GM12873 (cell line): ENCODE measurements around the gene FDXR.

ENCODE experiments used
- TF ChIP-seq, protein P1 (sequence below): IDR thresholded peaks from 2 replicates; pipeline ENCODE4 v1.5.1; 2012; ENCODE audit warnings: low read depth, mild to moderate bottlenecking, moderate library complexity, low read length, control low read depth; ENCODE audit not compliant: insufficient read depth; ENCODE audit errors: missing control alignments

Gene FDXR

DNA sequence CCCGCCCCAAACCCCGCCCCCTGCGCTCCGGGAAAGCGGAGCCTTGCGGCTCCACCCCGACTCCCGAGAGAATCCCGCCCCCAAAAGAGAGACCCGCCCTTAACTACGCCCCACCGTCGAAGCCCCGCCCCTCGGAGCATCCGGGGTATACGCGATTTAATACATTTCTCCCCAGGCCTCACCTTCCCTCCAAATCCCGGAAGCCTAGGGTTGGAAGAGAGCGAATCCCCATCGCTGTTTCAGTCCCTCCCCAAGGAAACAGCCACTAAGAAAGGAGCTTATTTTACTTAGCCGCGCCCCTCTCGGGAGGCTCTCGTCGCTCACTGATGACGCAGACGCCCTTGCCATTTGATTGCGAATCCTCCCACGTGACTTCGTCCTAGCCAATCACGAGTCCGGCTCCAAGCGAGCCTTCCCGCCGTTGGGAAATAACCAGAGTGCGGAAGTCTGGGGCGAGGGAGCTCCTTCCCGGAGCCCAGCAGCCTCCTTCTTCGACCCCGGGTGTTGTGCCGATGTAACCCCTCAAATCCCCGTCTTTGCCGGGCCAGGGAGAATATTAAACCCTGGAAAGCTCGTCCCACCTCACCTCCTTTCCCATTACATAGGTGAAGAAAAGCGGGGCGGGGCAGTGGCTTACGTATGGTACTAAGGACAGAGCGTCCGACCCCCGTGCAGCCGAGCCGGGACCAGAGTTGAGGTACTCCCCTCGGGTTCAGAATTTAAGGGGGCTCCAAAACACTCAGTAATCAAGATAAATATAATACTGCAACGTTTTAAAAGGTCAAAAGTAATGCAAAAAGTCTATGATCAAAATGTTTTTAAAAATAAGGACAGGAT lies 461 bp upstream of the FDXR start:
- TF ChIP-seq, protein P1, sequence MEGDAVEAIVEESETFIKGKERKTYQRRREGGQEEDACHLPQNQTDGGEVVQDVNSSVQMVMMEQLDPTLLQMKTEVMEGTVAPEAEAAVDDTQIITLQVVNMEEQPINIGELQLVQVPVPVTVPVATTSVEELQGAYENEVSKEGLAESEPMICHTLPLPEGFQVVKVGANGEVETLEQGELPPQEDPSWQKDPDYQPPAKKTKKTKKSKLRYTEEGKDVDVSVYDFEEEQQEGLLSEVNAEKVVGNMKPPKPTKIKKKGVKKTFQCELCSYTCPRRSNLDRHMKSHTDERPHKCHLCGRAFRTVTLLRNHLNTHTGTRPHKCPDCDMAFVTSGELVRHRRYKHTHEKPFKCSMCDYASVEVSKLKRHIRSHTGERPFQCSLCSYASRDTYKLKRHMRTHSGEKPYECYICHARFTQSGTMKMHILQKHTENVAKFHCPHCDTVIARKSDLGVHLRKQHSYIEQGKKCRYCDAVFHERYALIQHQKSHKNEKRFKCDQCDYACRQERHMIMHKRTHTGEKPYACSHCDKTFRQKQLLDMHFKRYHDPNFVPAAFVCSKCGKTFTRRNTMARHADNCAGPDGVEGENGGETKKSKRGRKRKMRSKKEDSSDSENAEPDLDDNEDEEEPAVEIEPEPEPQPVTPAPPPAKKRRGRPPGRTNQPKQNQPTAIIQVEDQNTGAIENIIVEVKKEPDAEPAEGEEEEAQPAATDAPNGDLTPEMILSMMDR: no peak

DNA sequence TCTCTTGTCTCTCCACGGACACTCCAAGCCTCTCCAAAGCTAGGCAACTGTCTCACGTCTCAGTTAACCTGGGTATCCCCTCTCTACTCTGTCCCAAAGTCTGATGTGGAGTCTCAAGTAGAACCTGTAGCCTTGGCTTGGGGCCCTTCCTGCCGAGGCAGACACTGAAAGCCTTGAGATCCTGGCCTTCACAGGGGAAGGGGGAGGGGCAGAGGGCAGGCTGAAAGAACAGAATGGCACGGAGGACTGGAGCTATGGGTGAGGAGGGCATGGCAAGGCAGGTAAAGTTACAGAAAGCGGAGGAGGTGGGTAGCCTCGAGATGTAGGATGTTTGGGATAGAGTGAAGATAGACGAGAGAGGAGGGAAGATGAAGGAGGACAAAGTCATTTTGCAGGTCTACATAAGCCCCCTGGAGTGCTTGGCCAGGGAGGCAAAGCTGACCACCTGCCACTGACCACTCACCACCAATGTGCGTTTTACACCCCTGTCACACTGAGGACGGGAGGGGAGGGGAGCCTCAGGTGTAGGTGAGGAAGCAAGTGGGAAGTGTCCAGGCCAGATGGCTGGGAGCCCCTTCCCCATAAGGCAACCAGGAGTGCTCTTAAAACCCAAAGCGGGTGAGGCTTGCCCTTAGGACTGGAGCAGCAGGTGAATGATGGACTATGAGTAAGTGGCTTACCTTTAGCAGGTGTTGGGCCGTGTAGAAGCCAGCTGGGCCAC lies 1.3 kb downstream of the FDXR start:
- TF ChIP-seq, protein P1: no peak

DNA sequence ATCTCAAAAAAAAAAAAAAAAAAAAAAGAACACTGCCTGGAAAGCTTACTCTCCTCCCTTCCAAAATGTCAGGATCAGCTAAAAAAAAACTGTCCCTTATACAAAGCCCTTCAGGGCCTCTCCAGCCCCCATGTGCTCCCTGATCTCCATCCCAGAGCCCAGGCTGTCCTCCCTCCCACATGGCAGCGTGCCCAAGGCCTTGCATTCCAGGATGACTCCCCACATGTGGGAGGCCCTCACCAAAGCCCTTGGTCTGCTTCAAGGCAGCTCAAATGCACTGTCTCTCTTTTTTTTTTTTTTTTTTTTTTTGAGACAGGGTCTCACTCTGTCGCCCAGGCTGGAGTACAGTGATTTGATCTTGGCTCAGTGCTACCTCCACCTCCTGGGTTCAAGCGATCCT lies 2.3 kb downstream of the FDXR start:
- TF ChIP-seq, protein P1: no peak

DNA sequence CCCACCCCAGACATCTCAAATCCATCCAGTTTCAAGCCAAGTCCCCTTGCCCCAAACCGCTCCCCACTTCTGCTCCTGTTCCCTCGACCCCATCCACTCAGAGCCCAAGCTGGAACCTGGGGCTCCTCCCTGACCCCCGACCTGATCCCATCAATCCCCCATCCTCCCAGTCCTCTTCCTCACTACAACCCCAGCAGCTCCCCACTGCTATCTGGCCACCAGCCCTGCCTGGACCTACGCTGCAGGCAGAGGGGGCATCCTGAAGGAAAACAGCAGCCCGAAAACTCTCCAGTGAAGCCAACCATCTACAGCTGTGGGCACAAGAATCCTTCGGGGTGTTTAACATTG lies 3.9 kb downstream of the FDXR start:
- TF ChIP-seq, protein P1: no peak

DNA sequence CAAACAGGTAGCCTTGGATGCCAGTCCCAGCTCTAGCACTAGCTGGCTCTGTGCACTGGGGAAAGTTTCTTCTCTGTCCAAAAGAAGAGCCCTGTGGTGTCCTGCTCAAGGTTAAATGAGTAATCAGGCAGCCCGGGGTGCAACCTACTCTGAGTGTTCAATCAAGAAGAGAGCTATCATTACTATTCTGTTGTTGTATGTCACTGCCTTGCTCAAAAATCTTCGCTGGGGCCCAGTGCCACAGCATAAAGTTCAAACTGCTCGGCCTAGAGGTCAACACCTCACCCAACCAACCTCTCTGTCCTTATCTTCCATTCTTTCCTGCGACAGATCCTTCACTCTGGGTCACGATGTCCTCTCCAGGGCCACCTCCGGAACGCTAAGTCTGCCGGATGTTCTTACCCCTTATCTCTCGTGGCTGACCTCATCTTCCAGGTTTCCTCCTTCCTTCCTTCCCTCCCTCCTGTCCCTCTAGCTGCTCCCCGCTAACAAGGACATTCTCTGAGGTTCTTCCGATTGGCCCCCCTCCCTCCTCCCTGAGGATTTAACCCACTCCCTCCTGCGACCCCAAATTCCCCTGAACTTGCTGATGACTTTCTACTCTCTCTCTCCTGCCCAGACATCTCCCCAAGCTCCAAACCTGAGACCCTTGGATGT lies 4.4 kb downstream of the FDXR start:
- TF ChIP-seq, protein P1: no peak

DNA sequence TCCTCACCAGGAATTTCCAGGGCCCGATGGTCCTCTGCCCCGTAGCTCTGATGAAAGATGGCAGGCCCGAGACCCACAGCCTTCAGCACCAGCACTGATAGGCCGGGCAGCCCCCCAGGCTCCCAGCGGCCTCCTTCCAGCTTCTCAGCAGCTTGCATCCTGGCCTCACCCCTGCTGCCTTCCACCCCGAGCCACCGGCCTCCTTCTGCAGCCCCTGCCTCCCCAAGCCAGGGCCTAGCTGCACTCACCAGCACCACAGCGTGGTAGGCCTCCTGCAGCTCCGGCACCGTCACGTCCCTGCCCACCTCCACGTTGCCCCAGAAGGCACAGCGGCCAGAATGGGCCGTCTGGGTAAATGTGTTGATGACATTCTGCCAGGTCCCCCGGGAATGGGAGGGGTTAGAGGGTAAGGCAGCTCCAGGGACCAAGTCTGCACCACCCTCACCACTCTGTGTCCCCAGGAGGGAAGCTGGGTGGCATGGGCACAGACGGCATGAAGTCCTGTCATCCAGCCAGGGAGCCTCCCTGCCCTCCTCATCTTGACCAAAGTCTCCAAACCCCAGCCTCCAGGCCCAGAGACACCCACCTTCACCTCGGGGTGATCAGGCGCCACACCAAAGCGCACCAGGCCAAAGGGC lies 6.5 kb downstream of the FDXR start:
- TF ChIP-seq, protein P1: no peak
